NOMO-1 (cell line): ENCODE results near the gene RAPGEF4.
A peak's percentile ranks its signal among the peaks of the same experiment; 100 is the strongest.

Experiments used
- DNase-seq, 2 experiments: peaks; one replicate each; lab custom pipeline; 2025; ENCODE audit not compliant: unreplicated experiment in 2 of 2; lab: John Stamatoyannopoulos, UW

Gene RAPGEF4

DNA sequence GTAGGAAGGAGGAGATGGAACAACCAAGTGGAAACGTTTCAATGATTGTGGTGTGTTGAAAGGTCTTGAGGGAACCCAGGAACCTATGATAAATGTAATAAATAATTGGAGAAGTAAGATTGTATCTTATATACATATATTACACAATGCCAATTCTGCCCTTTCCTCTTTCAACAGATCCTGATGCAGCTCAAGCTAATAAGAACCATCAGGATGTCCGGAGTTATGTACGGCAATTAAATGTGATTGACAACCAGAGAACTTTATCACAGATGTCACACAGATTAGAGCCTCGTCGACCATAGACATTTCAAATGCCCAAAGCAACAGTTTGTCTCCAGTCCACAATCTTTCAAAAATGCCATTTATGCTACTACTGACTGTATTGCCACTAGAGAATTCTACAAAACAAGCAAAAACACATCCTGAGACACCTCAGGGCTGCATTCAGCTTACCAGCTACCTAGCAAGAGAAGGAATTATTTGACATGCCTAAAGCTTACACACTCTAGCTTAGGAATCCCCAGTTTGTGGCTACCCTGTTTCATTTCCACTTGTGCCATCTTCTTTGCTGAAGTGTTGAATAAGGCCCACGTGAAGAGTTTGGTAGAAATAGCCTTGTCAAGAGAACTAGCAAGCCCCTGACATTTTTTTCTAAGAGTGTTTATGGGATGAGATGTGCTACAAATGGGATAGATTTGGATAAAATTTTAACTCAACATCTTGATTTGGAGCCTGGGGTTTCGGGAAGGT lies 316.0 kb downstream of the RAPGEF4 start:
- DNase-seq, result peak; percentile 34 to 88

DNA sequence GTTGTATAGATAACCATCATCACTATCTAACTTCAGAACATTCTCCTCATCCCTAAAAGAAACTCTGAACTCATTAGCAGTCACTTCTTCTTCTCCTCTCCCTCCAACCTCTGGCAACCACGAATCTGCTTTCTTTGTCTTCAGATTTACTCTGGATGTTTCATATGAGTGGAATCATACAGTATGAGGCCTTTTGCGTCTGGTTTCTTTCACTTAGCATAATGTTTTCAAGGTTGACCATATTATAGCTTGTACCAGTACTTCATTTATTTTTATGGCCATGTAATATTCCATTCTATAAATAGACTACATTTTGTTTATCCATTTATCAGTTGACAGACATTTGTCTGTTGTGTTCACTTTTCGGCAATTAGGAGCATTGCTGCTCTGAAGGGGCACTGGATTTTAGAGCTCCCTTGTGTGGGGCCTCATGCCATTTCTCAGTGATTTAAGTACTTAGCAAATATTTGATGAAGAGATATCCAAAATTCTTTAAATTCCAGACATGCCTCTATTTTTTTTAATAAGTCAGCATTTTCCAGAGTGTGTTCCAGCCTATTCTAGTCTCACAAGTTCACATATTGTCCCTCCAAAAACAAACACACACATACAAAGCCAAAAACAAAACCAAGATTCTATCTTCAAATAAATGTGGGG lies 317.5 kb downstream of the RAPGEF4 start:
- DNase-seq, result no peak

DNA sequence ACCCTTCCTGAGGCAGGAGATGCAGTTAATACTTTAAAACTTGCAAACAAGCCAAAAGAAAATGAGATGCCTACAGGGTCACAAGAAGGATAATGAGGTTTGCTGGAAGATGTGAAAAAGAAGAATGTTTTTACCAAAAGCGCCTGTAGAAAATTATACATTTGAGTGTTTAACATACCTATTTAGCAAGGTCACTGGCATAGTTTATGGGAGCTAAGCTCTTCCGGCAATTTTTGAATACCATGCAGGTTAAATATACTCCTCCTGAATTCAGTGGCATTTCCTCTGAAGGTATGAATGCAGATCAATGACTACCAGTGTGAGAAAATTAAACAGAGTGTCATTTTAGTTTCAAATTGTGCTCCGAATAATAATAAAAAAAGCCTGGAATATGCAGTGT lies 318.8 kb downstream of the RAPGEF4 start:
- DNase-seq, result no peak

DNA sequence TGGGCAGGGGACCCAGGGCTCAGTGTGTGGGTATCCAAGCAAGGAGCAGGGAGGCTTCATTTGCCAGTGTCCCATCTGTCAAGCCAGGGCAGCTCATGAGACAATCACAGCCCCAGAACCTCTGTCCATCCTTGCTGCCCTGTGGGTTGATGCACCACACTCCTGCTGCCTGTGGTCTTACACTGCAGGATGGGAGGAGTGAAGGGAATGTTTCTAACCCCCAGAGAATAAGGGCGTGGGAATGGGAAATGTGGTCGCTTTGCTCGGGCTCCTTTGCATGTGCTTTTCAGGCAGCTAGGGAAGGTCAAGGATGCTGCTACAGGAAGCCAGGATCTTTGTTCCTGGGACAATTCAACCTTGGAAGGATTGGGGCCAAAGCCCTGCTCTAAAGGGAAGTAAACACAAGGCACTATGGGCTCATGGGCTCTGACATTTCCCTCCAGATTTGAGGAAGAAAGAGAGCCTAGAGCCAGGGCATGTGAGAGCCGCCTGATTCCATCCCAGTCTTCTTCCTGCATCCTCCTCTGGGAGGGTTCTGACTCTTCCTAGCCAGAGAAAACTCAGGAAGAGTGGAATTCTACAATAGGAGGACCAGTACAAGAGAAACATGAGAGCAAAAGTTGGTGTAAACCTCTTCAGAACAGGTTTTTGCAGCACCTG lies 321.2 kb downstream of the RAPGEF4 start:
- no peak for DNase-seq

DNA sequence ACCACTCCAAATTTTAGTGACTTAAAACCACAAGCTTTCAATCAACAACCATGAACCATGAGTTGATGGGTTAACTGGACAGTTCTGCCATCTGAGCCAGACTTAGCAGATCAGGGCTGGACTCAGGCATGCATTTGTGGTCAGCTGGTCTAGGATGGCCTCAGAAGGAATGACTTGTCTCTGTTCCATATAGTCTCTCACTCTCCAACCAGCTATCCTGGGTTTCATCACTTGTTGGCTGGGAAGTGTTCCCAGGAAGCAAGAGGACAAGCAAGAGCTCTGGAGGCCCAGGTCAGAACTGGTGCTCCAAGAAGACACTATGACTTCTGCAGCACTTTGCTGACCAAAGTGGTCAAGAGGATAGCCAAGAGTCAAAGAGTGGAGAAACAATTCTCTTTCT lies 322.5 kb downstream of the RAPGEF4 start:
- no peak for DNase-seq

DNA sequence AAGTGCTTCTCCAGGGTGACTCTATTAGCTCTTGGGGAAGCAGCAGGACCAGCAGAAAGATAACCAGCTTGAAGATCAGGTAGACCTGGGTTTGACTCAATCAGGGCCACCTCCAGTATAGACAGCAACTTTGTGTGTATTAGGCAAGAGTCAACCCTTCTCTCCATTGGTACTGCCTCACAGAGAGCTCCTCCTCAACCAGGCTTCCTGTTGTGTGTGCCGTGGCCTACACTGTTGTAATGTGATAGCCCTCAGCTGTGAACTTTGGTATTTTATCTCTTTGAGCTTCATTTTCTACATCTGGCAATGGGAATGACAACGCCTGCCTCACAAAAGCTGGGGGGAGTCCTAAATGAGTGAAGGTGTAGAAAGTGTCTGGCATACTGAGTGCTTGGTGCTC lies 323.0 kb downstream of the RAPGEF4 start:
- DNase-seq, result peak; percentile 32 to 41

DNA sequence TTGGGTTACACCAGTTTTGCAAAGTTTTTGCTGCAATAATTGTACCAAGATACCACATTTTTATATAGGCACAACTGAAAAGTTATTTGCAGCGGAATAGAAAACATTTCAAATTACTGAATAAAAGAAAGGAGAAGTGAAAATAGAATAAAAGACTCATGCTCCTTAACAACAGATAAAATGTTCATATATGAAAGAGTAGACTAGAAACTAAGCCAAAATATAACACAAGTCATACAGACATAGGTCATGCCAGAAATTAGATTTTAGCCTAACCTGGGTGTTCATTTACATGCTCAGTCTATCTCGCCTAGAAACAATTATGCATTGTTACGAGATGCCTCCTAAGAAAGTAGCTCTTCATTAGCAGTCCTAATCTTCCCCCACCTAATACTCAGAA lies 323.6 kb downstream of the RAPGEF4 start:
- DNase-seq, result peak in 1 of 2 experiments; percentile 58

DNA sequence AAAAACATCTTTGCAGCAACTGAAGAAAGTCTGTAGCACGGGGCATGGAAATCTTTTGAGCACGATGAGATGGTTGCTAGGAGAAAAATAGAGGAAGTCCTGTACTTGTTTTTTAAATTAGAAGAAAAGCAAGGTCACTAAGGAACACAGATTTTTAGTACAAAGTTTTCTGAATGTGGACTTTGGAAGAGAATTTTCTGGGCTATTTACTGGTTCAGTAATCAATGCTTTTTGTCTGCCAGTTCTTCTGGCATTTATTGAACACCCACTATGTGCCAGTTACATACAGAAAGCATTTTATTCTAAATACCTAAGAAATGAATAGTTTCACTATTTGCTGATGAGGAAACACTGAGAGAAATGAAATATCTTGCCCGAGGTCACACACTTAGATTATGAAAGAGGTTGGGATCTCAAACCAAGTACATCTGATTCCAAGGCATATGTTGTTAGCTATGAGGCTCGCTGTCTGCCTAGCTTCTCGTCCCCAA lies 324.4 kb downstream of the RAPGEF4 start:
- DNase-seq, result peak; percentile 23 to 85

DNA sequence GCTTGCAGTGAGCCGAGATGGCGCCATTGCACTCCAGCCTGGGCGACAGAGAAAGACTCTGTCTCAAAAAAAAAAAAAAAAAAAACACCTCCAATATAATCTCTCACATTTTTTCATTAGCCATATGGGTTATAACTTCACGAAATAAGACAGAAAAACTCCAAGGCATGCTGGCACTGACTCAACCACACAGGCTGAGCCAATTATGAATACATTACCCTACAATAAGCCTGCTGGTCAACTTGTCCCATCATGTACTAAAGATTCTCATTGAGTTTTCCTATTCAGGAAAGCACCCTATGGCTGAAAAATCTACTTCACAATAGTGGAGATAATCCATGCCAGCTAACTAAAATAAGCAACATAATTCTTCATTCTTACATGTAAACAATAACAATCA lies 327.2 kb downstream of the RAPGEF4 start:
- no peak for DNase-seq

DNA sequence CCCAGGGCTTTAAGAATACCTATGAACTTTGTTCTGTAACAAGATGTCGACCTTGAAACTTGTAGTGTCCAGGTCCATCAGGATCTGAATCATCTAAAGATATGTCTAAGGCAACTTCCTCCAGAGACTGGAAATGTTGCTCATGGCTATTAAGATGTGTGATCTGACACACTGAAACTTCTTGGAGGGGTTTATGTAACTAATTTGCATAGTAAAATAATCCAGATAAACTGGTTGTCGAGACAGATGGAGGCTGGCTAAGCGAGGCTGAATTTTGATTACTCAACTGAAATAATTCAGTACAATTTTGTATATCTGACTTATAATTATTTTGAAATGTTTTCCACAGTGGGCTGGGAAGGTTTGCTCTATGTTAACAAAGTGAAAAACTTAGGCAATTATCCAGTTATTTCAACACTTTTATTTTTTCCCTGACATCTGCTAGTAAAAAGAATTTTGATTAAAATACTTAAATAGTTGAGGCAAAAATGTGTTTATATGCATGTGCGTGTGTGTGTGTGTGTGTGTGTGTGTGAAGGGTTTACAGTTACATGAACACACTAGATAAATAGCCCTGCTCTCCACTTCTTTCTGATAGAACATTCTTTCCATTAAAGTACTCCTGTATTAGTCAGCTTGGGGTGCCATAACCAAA lies 328.6 kb downstream of the RAPGEF4 start:
- no peak for DNase-seq

DNA sequence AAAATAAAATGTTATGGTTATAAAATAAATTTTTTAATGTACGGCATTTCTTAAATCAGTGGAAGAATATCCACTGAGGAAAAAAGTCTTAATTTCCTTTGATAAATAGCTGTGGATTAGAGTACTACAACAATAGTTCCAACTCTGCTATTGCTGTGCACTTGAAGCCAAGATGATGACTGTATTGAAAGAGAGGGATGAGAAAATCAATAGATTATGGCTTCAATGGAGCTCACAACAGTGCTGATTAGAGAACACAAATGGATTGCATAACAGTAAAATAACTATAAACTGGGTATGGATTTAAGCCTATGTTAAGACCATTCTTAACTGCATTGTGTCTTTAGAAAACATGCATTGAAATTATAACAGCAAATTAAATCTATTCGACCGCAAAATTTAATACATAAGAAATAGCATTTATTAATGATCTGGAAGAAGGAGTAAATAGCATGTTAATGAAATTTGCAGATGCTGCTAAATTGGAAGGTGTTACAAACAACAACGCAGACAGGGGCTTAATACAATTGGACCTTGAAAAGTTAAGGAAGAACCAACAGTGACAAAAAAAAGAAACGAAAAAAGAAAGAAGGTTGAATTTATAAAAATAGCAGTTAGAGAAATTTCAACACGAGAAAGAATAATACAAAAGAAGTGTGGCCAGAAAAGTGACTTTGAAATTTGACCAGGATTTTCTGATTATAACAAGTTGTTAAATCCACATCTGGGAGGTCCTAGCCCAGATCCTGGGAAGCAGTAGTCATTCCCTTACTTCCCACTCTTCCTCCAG lies 331.4 kb downstream of the RAPGEF4 start:
- DNase-seq, result no peak

DNA sequence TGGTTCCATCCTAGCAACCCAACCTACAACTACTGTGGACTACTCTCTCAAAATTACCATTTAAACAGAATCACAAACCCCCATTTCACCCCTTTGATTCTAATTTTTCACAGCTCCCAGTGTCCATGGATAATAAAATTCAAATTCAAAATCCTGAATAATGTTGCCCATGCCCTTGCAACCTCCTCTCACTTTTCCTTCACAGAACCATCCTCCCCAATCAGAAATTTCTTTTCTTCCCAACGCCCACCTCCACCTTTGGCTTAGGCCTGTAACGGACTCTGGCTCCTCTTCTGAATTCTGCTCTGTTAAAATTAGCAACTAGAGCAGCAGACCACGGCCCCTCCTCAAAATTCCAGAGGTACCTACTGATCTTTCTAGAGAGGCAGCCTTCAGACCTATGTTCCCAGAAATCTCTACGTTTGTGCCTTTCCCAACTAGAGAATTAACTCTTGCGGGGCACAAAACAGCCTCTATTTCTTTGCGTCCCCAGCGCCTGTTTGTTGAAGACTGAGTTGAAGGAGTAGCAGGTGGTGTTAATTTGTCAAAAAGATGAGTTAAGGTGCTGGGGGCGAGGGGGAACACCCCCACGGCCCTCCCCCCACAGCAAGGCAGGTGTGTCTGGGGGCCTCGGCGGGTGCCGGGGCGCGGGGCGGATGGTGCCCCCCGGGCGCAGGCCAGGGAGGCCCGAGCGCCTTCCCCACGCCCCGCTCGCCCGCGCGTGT lies 339.6 kb downstream of the RAPGEF4 start:
- no peak for DNase-seq

DNA sequence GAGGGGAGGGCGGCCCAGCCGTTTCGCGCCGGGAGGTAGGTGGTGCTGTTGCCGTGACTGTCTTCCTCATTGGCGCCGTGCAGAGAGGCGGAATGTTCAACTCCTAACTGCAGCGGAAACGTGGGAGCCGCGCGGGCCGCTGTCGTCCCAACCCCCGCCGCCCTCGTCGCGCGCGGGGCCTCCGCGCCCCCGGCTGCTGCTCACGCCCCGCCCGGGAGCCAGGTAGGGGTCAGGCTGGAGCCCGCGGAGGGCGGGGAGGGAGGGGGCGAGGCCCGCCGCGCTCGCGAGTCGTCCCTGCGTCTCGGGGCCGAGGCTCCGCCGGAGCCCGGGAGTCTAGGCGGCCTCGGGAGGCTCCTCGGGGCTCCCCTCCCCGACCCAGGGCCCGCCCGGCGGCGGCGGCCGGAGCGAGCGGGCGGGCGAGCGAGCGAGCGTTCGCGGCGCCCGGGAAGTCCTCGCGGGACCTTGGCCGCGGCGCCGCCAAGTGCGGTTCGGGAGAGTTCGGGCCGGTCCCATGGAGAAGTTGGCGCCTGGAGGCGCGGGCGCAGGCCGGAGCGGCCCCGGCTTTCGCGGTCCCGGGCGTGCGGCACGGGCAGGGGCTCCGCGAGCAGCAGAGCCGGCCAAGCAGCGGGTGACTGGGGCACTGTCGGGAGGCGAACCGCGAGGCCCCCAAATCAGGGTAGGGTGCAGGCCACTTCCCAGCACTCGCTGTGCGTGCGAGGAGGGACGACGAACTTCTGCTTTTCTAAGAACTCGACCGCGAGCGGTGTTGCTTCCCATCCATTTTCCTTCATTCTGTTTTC lies 340.3 kb downstream of the RAPGEF4 start, which contains the start of gene MAP3K20:
Gene MAP3K20, plus strand, starts transcription at position 66 of the 800 bp plus-strand sequence. CDS start 15,186 bp downstream, outside the sequence.
- peak; percentile 64 to 81 for DNase-seq

DNA sequence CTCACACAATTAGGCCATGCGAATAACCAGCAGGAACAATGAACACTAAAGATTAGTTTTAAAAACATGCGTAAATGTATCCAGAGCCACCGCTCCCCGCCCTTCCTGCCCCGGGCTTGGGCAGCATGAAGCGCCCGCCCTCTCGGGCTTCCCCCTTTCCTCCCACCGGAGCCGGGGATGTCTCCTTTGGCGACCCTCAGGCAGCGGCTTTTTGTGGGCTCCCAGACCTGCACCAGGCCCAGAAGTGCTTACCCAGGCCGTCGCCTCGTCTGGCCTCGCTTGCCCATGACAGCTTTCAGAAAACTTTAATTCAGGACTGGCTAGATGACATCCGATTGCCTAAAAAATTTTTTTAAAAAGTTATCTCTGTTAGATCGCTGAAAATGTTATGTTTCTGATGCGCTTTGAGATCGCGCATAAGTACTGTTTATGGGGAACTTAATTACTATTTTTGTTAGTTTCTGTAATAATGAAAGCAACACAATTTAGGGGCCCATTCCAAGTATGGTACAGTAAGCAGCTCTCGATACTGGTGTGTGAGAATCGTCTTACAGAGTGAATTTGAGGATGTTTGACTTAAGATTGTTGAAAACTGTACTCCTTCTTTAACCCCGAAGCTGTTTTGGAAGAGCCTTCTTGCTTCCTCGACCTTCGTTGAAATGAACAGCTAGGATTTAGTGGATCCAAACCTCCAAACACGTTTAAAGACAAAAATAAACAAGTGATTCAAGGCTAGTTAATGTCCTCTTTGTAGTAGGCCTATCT lies 341.1 kb downstream of the RAPGEF4 start:
- peak; percentile 47 to 66 for DNase-seq

DNA sequence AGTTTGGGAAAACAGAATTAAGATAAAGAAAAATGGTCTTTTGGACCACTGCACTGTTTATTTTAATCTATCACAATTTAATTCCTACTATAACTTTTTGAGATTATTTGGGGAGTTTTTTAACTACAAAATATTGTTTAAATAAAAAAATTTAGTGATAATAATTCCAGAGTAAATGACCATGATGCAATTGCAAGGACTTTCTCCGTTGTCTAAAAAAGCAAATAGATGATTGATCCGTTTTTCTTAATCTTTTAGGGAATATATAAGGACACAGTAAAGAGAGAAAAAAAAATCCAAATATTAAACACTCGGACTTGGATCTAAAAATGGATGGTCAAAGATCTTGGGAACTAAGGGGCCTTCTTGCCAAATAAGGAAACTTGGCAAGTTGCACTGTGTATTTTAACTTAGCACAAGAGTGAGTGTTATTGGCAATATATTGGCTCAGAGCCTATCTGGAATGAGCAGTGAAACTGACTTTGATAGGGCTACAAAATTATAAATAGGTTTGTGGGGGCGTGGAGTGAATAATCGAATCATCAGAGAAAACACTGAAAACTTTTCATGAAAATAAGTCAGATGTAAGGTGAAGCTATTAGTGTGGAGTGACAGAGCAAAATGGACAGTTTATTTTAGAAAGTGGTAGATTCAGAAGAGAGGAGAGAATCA lies 342.0 kb downstream of the RAPGEF4 start:
- DNase-seq, result no peak

DNA sequence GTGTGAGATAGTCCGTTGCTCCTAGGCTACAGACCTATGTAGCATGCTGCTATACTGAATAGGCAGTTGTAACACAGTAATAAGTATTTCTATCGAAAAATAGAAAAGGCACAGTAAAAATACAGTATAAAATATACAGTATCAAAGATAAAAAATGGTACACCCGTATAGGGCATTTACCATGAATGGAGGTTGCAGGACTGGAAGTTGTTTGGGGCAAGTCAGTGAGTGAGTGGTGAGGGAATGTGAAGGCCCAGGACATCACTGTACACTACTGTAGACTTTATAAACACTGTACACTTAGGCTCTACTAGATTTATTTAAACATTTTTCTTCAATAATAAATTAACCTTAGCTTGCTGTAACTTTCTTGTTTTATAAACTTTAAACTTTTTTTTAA lies 343.5 kb downstream of the RAPGEF4 start:
- DNase-seq, result no peak
